GM21515 (cell line): ENCODE data around the gene RGL1.

Experiments
- ATAC-seq: cut with Tn5 transposase; IDR thresholded peaks from one replicate; pipeline ENCODE4 v1.9.1; 2021; ENCODE audit not compliant: unreplicated experiment

Gene RGL1

DNA sequence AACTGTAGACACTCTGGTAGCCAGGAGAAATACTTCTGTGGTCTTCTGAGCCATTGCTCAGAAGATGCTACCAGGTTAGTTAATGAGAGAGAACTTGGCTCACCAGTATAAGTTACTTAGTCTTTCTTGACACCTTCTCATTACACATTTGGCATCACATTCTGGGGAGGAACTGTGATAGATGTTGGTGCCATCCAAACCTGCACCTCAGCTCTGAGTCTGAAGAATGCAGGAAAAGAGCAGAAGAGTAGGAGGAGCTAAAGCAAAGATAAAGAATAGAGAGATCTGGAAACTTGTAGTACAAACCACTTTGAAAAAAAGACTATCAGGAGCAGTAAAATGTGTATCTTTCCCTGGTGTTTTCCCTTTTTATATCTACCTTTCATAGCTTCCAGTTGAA lies 58.9 kb downstream of the RGL1 start:
- no peak for ATAC-seq

DNA sequence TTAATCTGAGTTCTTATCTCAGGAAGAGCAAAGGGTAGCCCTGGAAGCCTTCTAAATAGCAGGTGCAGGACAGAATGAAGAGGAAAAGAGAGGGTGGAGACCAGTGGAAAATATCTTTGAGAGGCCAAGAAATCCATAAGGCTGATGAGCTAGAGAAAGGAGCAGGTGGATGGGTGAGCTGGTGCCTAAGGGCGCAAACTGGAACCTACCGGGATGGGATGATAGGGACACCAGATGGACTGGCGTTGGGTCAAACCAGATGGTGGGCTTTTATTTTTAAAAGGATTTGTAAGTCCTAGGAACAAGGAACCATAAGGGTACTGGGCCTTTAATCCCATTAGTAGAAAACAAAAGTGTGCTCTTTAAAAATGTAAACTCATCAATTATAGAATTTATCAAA lies 59.7 kb downstream of the RGL1 start:
- no peak for ATAC-seq

DNA sequence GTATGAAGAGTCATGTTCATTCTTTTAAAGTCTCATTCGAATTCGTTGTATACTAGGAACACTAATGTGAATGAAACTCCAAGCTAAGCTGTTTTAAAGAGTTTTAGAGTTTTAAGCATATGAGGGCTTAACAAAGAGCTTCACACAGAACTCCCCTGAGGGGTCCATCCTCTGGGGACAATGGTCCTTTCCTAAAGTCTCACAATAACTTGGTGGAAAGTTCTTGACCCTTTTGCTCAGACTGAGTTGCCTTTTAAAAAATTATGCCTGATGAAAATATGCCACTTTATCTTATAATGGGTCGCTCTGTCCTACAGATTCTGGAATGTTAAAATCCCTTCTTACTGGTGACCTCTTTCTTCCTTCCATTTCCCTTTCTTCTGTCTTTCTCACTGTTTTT lies 64.3 kb downstream of the RGL1 start:
- no peak for ATAC-seq

DNA sequence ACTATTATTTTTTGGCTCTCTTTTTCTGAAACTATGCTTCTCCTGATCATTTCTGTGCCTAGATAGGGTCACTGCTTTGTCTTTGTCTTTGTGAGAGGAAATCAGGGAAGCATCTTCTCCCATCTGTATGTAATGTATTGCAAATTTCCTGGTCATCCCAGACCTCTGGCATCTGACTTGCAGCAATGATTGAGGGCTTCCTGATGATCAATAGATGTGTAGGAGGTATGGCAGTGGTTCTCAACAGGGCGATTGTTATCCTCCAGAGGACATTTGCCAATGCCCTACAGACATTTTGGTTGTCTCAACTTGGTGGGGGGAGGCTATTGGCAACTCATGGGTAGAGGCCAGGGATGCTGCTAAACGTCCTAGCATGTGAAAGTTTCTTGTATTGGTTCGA lies 64.7 kb downstream of the RGL1 start:
- ATAC-seq: no peak

DNA sequence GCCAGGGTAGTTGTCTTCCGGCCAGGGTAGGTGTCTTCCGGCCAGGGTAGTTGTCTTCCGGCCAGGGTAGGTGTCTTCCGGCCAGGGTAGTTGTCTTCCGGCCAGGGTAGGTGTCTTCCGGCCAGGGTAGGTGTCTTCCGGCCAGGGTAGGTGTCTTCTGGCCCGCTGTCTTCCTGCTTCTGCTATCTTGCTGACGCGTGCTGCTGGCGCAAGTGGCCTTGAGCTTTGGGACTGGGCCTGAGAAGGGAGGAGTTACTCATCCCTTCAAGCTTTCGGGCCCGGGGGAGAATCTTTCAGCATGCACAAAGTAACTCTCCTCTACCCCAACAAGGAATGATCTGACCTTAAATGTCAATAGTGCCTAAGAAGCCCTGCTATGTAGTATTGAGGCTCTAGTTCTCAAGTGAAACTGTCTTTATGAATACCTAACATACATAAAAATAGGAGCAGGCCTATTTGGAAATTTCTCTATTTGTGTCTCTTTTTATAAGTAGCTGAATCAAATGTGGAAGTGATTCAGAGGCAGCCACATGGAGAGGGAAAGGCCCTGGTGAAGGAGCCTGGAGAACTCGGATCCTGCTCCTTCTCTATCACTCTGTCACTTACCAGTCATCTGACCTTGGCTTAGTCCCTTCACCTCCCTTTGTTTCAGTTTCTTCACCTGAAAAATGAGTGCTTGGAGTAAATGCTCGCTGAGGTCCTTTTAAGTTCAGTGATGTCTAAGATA lies 65.6 kb downstream of the RGL1 start:
- no peak for ATAC-seq

DNA sequence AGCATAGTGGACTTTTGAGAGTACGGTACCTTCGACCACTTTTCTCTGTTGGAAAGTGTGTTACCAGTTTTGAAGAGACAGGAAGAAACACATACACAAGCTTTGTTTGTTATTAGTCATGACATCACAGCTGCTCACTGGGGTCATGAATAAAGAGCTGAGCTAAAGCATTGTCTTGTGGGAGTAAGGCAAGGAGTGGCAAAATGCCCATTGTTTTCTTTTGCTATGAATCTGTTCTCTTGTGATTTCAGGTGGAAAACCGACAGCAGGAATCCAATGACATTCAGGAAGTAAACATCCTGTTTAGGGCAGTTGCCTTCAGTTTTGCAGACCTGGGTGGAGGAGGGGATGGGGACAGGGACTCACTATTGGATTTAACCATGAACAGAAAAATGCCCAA lies 66.2 kb downstream of the RGL1 start:
- no peak for ATAC-seq

DNA sequence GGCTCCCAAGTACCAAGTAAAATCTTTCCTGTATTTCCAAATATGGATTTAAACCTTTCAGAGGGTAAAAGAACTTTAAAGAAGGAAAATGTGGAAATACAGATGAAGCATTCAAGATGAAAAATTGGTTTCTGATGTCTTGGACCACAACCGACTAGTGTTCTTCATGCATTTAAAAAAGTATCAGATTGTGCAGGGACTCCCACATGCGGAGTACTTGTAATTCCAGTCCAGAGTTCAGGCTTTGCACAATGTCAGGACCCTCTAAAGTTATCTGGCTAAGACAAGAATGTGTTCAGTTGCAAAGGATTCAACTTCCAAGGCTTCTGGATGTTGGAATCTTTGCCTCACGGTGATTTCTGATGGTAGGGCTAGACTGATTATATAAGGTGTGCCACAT lies 66.7 kb downstream of the RGL1 start:
- ATAC-seq: no peak

DNA sequence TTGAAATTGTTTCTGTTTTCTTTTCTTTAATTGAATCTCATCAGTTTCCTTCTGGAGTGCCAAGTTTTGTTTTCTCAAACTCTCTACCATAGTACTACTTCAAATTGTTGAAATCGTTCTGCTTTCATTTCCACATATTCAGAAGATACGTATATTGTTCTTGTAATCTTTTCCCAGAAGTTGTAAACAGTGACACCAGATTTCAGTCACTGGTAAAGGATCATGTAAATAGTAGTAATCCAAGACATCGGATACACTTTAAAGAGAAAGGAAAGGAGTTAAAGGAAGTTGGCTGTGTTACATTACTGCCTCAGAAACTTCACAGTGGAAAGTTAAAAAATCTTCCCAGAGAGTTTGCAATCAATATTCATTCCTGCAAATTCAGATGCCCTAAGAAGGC lies 67.5 kb downstream of the RGL1 start:
- ATAC-seq: no peak

DNA sequence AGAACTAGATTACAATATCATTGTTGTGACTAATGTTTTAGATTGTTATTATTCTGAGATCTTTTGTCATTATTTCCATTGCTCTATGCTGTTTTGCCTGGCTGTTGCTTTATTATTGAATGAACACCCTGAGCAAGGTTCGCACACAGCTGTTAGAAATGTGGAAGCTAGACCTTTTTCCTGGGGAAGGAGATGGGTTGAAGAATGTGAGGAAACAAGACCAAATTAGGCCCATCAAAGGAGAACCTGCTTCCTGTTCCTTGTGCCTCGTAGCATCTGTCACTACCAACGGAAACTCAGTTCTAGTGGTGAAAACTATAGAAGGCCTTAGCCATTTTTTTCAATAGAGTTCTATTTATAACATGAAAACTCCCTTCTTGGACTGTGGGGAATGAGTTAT lies 68.7 kb downstream of the RGL1 start:
- no peak for ATAC-seq

DNA sequence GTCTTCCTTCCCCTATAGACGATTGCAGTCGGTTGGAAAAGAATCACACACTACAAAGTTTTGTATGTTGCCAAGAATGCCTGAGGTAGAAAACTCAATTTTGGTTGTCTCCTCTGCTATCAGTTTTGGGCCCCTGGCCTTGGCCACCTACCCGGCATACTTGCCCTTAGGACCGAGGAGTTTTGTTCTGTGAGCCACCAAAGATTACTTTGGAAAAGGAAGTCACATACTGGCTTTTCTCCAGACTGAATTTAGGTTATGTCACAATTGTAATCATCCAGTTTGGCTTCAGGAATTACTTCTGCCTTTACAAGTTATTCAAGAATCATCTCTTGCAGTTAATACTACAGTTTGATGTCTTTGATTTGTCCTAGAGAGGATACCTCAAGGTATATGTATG lies 71.4 kb downstream of the RGL1 start:
- no peak for ATAC-seq

DNA sequence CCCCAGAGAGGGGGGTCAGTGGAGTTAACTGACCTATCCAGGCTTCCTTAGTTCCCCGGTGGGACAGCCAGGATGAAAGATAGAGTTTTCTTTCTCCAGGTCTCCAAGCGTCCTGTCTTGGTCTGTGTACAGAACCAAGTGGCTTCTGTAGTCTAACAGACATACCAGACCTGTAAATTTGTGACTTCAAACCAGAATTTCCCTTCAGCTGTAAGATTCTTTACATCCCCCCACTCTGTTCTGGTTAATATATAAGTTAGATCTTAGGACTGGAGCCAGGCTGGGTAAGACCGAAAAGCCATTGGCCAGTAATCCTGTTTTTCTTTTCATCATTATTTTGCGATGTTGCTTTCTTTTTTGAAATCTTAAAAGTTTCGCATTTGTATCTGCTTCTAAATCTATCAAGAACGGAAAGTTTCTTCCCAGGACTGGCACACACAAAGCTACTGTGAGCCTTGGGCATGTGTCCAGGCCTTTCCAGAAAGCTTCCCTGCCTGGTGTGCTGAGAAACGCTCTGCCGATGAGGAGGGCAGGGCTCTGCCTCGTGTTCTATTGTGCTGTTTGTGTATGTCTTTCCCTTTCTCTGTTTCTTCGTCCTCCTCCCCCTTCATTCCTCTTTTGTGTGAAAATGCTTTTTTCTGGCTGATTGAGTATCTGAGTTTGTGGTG lies 72.3 kb downstream of the RGL1 start:
- no peak for ATAC-seq

DNA sequence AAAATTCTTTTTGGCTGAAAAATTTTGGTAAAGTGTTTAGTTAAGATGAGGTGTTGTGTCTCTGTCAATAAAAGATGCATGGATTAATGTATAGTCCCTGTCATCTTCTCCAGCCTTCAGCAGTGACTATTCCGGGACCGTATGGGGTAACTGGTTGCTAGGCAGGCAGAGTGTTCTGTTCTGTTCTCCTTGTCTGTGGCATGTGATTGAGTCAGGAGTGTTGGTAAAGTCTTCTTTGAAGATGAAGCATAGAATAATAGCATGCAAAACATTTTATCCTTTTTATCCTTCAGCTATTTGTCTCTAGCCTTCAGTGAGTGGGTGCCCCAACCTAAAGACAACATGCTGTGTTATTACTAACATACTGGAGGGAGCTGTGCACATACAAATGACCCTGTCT lies 74.6 kb downstream of the RGL1 start:
- no peak for ATAC-seq

DNA sequence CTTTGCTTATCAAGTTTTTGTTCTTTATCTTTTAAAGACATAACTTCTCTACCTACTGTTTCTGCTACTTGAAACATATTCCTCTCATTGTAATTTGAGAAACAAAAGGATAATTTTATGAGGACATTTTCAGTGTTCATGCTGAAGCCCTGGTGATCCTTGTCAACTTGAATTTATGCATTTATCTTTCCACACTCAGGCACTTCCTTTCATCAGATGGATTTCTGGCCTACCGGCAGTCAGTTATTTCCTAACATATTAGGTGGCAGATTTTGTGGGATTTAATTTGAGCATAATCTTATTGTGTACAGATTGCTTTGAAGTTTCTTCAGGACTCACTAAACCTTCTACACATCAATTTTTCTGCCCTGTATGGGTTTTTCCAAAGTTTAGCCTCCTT lies 75.0 kb downstream of the RGL1 start:
- no peak for ATAC-seq

DNA sequence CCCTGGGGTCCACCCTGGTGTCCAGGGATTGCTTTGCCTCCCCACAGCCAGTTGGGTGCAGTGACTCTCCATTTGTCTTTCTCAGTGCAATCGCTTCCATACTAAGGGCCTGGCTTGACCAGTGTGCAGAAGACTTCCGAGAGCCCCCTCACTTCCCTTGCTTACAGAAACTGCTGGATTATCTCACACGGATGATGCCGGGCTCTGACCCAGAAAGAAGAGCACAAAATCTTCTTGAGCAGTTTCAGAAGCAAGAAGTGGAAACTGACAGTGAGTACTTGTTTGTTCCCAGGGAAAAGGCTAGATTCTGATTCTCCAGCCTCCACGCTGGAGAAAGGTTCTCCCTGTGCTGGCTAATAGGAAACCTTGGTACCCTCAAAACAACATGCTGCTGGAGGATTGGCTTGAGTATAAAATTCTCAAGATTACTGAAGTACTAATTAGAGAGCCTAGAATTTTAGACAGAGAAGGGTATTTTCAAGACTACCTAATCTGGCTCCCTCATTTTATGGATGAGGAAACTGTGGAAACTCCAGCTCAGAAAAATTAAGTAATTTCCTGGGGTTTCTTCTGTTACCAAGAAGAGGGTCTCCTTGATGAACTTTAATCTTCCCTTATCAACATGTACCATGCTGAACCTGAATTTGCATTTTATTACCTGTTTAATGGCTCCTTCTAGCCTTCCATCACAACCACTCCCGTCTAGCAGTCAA lies 75.8 kb downstream of the RGL1 start:
- no peak for ATAC-seq

DNA sequence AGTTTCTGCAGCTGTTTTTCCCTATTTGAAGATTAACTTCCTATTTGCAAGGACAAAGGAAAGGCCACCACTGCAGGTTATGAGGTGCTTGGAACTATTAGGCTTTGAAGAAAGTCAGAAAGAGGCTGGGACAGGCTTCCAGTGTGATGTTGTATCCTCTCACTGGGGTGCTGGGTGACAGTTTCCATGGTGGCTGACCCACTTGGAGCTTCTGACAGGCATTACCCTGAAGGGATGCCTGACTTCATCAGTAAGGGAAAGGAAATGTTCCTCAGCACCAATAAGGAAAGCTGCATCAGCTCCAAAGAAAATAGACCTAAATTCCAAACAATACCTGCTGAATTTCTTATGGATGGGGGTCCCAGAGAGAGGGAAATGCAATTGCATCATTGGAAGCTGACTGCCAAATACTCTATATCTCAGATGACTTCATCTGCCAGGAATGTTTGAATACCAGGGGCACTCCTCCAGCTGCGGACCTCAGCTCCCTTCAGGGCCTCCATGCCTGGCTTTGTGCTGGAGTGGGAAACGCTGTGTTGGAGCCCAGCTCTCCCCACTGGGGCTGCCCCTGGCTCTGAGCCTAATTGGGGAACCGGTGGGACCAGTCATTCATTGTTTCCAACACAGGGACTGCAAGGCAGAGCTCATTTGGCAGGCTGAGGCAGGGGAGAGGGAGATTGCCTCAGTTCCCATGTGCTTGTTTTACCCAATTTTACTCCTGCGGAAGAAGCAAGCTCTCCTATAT lies 76.6 kb downstream of the RGL1 start:
- no peak for ATAC-seq

DNA sequence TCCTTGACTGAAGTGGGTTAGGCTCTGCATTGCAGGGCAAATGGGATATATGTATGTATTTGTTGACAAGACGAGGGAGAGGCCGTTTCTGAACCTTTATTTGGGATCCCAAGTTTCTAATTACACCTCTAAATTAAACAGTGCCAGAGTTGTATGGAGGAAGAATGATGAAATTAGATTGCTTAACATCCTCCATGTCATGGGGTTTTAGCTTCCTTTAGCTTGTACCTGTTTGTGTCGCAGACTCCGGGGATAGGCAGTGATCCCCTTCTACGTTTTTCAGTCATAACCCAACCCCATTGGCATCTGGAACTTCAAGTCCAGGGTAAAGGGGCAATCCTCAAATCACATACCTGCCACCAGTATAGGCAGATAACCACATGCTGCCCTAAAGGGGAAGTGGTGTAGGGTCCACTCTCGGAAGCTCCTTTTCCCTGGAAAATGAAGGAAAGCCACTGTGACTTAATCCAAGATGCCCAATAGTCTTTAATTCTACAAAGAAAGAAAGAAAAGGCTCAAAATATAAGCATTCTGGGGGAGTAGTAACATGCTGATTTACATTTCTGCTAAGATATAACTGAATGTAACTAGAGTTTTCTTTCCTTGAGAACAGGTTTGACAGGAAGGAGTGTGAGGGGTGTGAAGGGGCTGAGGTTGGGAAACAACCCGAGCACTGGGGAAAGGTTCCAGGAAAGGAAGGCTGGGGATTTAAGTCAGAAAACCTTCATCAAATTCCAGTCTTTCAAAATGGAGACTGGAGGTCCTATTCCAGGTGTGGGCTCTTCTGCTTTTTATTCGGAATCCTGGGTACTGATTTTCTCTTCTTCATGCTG lies 77.6 kb downstream of the RGL1 start:
- no peak for ATAC-seq

DNA sequence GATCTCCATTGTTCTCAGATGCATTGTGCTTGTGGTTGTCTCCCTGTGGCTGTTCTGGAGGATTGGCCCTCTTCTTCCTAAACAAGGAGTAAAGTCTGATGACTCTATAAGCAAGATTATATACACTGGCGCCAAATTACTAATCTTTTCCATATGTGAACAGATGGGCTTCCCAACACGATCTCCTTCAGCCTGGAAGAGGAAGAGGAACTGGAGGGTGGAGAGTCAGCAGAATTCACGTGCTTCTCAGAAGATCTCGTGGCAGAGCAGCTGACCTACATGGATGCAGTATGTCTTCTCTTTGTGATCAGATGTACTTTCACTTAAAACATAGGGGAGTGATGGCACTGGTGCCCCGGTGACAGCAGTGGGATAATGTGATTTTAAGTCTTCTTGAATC lies 78.7 kb downstream of the RGL1 start:
- ATAC-seq: no peak

DNA sequence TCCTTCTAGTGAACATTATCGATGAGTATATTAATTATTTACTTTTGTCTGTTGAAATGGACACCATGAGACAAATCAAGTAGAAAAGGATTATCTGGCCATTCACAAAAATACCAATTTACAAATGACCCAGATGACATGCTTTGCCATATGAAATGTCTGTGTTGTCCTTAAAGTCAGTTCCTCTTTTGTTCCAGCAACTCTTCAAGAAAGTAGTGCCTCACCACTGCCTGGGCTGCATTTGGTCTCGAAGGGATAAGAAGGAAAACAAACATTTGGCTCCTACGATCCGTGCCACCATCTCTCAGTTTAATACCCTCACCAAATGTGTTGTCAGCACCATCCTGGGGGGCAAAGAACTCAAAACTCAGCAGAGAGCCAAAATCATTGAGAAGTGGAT lies 79.6 kb downstream of the RGL1 start:
- no peak for ATAC-seq

DNA sequence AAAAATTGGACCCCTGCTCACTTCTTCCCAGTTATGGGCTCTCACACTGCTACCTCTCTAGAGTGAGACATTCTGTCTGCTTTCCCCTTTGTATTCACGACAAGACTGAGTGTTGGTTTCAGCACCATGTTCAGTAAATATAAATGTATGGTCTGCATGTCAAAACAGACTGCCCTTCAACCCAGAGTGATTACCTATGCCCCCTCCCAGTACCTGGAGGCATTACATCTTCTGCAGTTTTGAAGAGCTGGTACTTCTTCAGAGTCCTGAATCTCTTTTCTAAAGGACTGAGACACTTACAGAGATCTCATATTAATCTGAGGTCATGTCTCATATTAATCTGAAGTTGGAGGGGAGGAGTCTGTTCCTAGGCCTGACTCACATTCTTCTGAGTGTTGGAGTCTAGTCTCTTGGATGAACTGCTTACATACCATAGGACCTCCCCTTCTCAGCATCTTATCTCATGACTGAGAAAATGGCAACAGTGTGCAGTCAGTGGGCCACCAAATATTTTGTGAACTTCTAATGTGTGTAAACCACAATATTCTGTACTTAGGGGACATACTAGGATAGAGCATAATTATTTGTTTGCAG lies 80.3 kb downstream of the RGL1 start:
- ATAC-seq: no peak

DNA sequence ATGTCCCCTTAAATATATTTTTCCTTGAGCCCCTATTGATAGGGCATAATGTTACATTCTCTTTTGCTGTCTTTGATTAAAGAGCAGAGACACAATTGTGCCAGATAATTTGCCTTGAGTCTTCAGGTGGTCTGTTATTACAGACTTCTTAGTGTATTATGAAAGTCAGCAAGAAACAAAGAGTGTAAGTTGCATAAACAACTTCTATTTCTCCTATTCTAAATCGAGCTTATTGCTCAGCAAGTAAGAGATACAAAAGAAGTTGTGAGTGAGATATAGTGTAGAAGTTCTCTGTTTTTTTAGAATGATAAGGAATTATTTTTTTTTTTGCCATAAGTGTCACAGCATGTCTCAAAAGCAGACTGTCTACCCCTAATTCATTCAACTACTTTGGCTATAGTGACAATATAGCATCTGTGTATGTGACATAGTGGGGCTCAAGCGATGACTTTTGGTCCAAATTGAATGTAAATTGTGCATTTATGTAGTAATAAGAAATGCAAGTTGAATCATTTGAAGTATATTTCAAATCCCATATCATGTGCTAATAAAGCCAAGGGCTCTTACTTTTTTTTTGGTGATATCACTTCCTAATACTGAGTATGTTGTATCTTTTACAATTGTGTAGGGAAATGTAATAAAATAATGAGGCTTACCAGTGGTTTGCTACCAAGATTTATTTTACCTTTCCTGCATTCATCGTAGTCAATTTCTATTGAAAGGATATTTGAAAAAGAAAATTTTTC lies 81.3 kb downstream of the RGL1 start:
- ATAC-seq: no peak
